Activated CD4-positive, alpha-beta T cell treated with anti-CD3 and anti-CD28 coated beads, Interleukin-2, amount 50 U/mL, for 16 hours (primary cell): ENCODE measurements around the gene AEBP1.

Experiments
- DNase-seq: peaks from one replicate; pipeline ENCODE4 v3.0.0-alpha.2; 2020

Gene AEBP1

GRCh38 chr7:44087911-44088838 is 16.0 kb upstream of the AEBP1 start:
- DNase-seq = no peak

DNA sequence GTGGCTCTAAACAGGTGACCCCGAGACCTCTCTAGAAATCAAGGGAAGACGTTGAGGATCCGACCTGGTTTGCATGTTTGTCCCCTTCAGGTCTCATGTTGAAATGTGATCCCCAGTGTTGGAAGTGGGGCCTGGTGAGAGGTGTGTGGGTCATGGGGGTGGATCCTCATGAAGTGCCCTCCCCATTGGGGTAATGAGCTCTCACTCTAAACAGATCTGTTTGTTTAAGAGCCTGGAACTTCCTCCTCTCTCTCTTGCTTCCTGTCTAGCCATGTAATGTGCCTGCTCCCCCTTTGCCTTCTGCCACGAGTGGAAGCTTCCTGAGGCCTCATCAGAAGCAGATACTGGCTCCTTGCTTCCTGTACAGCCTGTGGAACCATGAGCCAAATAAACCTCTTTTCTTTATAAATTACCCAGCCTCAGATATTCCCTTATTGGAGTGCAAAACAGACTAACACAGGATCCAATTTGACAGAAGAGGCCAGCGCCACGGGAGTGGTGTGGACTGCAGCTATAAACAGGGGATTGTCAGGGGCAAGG is 11.0 kb upstream of the AEBP1 start:
- DNase-seq = no peak

DNA sequence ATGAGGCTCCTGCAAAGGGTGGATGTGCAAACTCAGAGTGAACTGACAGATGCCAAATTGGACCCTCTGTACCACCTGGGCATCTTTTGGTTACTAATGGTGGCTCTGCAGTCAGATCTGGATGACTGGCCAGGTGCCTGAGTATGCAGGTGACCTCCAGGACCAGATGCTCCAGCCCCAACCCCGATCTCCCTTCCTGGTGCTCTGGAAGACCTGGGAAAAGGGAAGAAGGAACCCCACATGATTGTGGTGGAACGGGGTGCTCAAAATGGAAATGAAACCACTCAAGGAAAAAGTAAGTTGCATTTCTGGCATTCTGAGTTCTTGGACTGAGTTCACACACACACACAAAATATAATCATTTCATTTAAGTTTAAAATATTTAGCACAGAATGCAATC is 9.8 kb upstream of the AEBP1 start:
- no peak for DNase-seq

GRCh38 chr7:44094883-44095592 is 9.1 kb upstream of the AEBP1 start:
- no peak for DNase-seq

- DNase-seq = no peak
Observed at GRCh38 chr7:44095781-44096180, 8.4 kb upstream of the AEBP1 start.

GRCh38 chr7:44096326-44096881 is 7.7 kb upstream of the AEBP1 start:
- no peak for DNase-seq

GRCh38 chr7:44097064-44097932 is 6.8 kb upstream of the AEBP1 start:
- no peak for DNase-seq

GRCh38 chr7:44098092-44099068 is 5.8 kb upstream of the AEBP1 start:
- DNase-seq = no peak

DNA sequence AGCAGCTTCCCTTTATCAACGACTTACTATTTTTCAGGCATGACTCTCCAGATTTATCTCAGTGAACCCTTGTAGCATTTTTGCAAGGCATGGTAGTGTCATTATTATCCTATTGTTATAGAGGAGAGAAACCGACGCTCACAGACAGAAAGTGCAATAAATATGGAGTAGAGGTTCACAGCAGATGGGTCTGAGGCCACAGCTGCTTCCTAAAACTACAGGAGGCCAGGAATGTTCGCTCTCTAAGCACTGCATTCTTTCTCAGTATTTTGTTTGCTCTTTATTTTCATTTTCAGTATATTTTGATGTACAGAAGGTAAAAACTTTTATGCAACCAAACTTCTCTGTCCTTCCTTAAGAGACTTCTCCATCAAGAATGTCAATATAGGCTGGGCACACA is 4.5 kb upstream of the AEBP1 start:
- no peak for DNase-seq

DNA sequence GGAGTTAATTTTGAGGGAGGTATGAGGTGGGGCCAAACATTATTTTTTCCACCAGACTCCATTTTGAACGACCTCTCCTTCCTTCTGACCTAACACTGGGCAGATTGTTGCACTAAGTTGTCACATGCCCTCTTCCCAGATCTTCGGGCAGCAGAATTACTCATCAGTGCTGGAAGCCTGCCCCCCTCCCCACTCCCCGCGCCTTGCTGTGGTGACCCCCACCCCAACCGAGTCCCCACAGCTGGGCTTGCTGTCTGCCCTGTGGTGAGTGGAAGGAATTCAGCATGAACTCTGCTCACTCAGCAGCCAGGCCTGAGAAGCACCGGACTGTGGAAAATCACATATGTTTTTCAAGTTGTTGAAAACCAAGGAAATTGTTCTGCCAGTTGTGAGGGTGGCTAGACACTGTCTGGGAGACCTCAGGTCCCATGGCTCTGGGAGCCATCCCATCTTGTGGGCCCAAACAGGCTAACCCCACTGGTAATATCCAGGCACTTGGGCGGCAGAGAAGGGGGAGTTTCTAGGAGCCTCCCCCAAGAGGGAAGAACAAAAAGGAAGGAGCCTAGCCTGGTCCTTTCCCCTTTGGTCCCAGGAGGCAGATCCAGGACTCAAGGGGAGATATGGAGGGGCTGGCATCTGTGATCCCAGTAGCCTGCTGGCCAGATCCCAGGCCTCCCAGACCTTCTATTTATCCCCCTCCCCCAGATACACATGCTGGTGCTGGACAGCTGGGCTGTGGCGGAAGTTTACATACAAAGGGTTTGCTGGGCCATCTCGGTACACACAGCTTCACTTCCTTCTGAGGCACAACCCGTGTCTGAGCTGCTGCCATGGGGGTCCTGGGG is 3.5 kb upstream of the AEBP1 start:
- DNase-seq = no peak

- no peak for DNase-seq
Observed at GRCh38 chr7:44101303-44101965, 2.7 kb upstream of the AEBP1 start.

- no peak for DNase-seq
Observed at GRCh38 chr7:44101966-44102845, 1.9 kb upstream of the AEBP1 start.

DNA sequence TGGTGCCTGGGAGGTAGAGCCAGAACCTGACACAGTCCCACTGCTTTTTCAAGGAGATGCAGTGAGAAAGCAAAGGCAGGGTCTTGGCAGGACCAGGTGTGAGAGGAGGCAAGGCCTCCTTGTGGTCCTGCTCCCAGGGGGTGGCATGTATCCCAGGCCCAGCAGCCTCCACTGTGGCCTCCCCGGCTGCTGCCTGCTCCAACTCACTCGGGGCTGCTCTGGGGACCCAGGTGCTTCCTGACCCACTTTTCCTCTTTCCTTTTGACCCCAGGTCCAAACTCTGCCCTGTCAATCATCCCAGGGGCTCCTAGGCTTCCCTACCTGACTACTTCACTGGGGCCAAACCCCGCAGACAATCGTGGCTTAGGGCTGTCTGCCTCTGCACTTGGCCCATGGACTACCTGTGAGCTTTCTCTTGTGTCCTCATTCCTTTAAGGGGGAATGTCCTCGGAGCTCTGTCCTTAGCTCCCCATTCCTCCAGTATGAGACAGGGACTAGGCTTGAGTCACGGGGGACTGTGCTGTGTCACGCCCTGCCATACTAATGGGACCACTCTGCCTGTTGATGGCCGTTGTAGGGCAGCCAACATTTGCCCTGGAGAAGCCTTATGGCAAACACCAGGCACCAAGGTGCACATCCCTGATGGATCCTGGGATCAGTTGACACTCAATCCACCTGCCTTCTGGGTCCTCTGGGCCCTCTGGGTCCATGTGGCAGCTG is 1.1 kb upstream of the AEBP1 start:
- DNase-seq = no peak

- no peak for DNase-seq
Observed at GRCh38 chr7:44103566-44103922, 601 bp upstream of the AEBP1 start.

GRCh38 chr7:44104860-44105771 is 971 bp downstream of the AEBP1 start:
- no peak for DNase-seq

GRCh38 chr7:44105832-44106231 is 1.7 kb downstream of the AEBP1 start:
- DNase-seq = no peak
